Left hindlimb (tissue), 1 donor: ENCODE results near the gene KRCC1.
A peak's percentile ranks its signal among the peaks of the same experiment; 100 is the strongest.
"Not testable (repeated sequence)": the region's sequence is repeated elsewhere in the genome, so short reads cannot be mapped to it uniquely, and the experiment has no call there.

Experiments used
- DNase-seq: peaks from one replicate; pipeline ENCODE4 v3.0.0-alpha.2; 2018

KRCC1 gene

DNA sequence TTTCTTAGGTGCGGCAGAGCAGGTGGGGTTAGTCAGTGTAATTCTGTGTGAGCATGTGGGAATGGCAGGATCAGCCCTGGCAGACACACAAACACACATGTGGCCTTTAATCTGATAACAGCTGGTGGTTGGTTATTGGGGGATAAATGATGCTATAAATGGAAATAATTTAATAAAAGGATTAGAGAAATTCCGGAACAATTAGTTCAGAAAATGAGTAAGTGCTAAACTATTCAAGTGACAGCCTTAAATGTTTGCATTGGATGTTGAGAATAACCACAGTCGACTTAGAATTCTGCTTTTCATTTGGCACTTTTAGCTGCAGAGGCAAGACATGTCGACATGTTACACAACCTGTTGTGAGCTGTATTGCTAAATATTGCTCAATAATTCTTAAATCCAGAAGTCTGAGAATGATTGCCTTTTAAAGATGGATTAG, 19.3 kb upstream of the KRCC1 start:
- no peak for DNase-seq

DNA sequence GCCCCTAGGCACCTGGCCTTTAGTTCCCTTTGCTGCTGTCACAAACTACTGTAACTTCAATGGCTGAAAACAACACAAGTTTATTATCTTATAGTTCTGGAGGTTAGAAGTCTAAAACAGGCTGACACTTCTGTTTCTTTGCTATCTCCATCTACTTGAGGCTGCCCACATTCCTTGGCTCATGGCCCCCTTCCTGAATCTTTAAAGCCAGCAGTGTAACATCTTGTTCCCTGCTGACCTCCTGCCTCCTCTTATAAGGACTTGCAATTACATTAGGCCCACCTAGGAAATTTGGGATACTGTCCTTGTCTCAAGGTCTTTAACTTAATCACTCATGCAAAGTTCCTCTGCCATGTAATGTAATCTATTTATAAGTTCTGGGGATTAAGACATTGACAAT, 18.6 kb upstream of the KRCC1 start:
- no peak for DNase-seq

DNA sequence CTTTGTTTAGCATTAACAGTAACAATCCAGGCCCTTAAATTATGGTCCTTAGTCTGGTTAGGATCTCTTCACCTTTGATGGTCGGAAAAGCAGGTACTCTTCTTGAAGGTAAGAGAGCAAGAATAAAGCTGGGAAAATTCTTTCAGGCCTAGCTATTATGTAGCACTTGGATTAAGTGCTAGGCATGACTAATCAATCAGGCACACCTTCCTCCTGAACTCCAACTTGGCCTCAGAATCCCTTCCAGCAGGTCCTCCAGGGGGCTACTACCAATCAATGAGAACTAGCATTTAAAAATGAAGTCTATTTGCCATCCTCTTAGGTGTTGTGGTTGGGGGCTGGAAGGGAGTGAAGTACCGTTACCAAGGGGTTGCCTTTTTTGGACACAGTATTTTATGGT, 15.8 kb upstream of the KRCC1 start:
- DNase-seq: no peak

DNA sequence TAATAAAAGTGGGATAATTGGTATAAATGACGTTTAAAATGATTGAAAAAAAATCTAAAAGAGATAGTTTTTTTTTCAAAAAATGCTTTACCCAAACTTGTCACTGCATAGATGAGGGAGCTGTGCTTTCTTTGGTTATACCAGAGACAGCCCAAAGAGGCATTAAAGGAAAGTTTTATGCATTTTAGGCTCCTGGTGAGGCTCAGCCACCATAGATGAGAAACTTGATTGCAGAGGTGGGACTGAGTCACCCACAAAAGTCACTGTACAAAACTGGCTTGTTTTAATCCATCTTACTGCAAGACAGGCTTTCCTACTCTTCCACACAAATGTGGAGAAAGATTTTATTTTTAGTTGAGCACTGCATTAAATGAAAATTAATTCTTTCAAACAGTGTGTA, 14.5 kb upstream of the KRCC1 start:
- no peak for DNase-seq

DNA sequence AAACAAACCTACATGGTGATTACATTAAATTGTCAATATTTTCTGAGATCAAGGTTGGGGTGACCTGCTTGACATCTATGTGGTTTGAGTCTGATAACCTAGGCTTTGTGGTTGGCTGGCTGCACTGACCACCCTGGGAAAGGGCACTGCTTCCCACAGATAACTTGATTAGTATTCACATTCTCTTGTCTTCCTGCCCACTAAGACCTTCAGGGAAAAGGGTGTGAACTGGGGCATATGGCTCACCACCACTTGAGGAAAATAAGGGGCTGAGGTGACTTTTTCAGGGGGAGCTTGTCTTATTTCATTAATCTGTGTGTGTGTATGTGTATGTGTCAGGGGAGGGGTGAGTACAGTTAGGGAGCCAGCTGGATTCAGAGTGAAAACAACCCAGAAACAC, 13.5 kb upstream of the KRCC1 start:
- DNase-seq: no peak

DNA sequence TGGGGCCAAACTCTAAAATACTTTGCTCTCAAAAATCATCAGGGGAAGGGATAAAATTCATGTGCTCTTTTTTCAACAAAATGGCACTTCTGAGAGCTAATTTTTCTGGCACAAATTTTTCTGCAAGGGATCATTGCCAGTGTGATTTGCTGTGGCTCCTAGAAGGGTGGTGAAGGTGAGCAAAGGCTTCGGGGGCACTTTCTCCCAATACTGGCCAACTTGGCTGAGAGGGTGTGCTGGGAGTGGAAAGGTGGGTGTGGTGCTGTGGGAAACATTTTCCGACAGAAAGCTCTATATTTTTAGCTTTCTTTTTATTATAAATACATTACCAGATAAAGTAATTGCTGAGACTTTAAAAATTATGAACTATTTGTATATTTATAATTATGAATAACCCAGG, 12.5 kb upstream of the KRCC1 start:
- DNase-seq: no peak

DNA sequence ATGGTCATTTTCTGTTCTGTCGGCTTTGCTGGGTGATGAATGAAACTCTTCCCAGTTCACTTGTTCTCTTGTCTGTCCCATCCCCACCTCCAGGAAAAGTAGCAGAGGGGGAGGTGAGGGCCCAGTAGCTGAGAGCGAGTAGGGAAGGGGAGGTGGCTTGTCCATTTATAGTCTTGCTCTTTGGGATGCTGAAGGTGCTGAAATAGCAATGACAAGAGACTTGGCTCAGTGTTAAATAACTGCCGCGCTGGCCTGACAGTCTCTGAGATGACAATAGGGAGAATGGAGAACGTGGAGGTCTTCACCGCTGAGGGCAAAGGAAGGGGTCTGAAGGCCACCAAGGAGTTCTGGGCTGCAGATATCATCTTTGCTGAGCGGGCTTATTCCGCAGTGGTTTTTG, 12.0 kb upstream of the KRCC1 start, which contains the start of gene SMYD1:
Gene SMYD1, plus strand, starts transcription at position 228 of the 400 bp plus-strand sequence. Its CDS starts 40 bp downstream, at position 268.
- DNase-seq: no peak

DNA sequence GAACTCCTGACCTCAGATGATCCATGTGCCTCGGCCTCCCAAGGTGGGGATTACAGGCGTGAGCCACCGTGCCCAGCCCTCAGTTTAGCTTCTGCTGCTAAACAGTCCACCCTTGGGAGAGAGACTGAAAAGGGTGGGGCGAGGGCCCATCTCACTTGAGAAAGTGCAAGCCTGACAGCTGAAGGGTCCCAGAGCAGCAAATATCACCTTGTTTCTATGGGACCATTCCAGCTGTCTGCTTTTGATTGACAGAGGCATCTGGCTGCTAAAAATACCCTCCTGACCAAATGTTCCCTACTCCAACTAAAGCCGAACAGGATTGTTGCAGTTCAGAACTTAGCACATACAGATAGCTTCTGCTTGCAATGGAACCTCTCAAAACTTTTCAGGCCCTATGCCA, 11.6 kb upstream of the KRCC1 start:
- peak; percentile 46 for DNase-seq

DNA sequence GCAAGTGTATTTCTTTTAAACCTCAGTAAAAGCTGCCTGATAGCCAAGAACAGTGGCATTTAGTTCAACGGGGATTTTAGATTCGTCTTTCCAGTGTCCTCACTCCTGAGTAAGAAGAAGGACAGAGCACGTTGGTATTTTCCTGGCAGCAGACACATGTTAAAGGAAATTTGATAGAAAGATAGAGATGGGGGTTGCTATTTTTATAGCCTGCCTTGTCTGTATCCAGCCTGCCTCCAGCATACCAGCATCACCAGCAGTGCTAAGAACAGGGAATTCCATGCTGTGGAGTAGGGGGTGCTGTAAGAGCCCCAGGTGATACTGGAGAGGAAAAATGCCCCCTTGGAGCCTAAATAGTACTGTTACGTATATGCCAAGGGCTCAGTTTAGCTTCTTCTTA, 11.0 kb upstream of the KRCC1 start:
- no peak for DNase-seq

DNA sequence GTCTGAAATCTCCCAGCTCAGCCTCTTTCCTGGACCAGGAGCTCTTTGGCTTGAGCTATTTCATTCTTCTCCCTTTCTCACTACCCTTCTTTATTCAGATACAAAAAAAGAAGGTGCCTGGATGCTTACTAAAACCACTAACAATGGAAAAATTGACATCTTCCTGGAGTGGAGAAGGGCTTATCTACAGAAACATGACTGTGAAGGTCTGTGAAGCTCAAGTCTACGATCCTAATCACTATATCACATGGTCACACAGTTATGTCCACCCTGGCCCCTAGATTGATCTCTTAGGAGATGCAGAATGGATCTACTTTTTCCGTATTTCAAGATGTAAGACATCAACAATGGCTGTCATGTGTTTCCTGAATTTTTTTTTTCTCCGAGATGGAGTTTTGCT, 5.7 kb upstream of the KRCC1 start:
- DNase-seq: no peak

DNA sequence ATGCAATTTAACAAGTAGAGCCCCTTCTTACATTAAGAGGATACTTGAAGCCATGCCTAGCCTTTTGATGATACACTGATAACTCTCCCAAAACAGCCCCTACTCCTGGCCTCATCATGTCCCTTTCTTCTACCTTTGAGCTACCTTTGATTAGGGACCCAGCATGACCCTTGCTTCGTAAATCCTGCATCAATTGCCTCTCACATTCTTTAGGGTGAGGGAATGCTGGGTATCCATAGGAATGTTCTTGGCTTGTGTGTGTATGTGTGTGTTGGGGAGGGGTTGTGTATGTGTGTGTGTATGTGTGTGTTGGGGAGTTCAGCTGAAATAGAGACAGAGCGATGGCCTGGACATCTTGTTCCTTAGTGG, 5.3 kb upstream of the KRCC1 start:
- DNase-seq: no peak

DNA sequence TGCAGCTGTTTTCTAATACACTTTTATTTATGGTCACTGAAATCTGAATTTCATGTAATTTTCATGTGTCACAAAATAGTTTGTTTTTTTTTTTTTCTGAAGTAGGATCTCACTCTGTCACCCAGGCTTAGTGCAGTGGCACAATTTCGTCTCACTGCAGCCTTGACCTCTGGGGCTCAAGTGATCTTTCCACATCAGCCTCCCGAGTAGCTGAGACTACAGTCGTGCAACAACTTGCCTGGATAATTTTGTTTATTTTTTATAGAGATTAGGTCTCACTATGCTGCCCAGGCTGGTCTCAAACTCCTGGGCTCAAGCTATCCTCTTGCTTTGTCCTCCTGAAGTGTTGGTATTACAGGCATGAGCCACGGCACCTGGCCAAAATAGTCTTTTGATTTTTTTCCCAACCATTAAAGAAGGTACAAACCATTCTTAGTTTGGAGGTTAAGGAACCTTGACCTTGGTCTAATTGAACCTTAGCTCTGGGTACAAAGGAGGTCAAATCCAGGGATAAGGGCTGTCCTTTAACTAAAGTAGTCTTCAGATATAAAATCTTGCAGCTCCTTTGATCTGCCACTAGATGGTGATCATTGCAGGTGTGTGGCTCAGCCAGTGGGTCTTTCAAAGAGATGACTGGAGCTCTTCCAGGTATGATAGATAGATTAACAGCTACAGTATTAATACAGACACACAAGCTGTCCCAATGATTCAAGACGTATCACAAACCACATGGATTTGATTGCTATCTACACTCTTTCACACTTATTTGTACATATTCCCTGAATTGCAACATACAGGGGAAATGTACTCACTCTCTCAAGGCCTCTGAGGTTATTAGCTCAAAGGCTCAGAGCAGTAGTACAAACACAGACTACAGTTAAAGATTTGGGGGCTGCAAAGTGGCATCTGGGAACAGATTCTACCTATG, 4.7 kb upstream of the KRCC1 start:
- DNase-seq: no peak

DNA sequence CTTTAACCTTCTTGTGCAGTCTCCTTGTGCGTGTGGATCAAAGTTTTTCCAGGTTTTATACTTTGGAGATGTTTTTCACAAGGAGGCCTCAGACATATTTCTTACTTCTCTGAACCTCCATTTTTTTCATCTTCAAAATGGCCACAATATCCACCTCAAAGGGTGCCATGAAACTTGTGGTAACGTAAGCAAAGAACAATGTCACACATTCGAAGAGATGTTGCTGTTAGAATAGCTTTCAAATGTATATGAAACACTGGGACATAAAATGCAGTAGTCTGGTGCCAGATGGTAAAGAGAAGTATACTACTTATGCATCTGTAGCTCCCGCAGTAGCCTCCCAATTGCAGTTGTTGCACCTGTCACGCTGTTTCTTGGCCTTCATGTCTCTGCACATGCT, 2.6 kb upstream of the KRCC1 start:
- DNase-seq: no peak

DNA sequence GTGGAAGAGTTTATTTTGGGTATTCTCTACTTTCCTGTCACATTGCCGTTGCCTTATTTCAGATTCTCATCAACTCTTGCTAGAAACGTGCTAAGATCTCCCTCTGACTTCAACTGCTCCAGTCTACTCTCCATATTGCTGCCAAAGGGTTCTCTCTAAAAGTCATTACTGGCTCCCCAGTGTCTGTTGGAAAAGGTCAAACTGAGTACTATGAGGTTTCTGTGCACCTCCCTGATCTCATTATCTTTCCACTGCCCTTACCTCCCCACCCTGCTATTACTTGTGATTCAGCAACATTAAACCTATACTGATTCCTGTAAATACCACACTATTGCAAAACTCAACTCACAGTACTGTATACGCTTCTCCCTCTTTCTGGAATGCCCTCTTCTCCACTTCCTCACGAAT, 1.9 kb upstream of the KRCC1 start:
- DNase-seq: no peak

DNA sequence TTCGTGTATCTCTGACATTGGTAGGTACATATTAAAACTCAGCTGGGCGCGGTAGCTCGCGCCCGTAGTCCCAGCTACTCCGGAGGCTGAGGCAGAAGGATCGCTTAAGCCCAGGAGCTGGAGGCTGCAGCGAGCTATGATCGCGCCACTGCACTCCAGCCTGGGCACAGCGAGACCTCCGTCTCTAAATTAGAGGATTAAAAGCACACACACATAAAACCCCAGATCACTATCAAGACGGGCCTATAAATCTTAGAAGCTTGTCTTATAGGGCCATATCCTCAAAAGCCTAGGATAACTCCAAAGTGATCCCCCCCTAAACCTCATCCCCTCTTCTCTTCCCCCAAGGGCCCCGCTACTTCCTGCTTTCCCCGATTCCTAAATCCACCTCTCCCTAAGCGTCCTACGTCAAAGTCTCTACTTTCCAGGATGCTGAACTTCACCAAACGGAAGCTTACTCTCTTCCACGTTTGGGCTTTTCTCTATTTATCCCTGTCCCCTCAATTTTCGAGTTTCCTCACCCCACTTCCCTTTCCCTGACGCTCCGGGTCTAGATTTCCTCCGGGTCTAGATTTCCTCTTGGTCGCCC, 707 bp downstream of the KRCC1 start:
- DNase-seq: no peak

DNA sequence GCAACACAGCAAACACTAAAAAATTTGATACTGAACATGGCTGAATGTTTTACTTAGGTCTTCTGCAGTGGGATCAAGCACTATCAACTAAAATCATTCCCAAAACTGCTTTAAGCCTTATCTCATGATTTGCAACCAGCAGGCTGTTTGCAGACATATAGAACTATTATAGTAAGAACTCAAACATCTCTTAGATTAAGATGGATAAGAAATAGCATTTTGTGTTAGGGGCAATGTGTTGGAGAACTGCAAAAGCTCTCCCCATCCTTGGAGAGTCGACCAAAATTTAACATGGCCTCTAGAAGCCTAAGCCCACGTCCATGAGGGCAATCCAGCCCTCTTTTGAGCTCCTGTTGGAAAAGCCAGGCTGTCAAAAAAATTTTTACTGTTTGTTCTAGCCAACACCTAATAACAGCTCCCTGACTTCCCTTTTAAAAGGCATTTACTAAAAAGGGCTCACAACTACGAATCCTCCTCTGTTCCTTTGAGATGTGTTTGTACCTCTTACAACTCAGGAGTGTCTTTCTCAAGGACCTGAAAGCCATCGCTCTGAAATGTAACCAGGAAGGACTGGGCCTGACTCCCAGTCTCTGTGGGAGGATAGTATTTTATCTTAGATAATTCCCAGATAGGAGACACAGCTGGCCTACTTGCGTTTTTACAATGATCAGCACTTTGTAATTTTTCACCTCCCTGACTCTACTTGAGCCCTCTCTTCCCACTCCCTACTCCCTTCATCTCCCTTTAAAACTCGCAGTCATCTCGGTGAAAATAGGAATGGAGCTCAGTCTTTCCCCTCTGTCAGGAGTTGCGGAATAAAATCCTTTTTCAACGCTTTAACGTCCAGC, 1.4 kb downstream of the KRCC1 start:
- DNase-seq: no peak

DNA sequence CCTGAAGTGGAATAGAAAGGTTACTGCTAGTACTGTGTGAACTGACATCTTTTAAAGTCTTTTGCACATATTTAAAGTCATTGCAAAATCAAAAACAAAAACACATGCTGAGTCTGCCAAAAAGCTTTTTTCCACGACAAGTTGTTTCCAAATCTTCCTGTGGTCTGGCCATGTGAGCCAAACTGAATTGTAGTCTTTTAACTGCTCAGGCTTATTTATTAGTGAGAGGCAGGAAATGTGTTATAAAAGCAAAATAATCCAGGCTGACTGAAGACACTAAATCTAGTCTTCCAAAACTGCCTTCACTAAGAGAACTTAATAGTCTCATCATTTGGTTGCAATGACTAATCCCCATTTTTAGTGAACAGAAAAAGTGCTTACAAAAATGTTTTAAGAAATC, 2.3 kb downstream of the KRCC1 start:
- no peak for DNase-seq

DNA sequence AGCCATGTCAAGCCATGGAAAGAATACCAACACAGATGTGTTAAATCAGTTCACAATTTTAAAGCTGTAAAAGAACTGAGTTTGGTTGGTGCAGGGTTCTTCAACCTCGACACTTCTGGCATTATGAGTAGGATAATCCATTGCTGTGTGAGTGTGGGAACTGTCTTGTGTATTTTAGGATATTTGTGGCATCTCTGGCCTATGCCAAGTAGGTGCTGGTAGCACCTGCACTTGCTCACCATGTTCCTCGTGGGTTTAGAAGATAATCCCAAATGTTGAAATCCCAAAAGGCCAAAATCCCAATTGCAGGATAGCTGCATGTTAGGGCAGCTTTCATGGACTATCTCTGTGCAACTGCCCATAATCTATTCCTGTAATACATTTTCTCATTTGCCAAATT, 3.8 kb downstream of the KRCC1 start:
- no peak for DNase-seq

DNA sequence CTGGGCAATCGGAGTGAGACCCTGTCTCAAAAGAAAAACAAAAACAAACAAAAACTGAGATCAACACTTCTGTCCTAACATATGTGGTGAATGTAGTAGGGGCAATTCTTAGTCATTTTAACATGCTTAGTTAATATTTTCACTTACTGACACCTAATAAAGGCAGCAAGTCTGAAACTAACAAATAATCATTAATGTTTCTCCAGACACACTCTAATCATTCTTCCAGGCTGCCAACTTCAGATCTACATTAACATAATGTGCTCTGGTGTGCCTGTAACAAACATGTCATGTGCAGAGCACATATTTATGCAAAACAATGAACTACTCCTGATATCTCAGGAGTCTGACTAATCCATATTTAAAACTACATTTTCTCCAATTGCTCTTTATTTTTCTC, 6.0 kb downstream of the KRCC1 start:
- DNase-seq: no peak

DNA sequence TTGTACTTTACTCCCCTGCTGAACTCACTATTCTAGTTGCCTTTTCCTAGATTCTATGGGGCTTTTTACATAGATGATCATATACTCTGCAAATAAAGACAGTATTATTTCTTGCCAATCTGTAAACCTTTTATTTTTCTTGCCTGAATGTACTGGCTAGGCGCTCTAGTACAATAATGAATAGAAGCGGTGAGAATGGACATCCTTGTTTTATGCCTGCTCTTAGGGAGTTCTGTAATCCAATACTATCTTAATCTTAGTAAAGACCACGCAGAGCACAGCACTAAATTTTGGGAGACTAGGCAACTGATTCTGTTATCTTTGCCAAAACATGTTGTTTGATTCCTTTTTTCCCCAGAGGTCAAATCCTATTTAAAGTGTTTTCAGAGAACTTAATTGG, 7.0 kb downstream of the KRCC1 start:
- DNase-seq: no peak

DNA sequence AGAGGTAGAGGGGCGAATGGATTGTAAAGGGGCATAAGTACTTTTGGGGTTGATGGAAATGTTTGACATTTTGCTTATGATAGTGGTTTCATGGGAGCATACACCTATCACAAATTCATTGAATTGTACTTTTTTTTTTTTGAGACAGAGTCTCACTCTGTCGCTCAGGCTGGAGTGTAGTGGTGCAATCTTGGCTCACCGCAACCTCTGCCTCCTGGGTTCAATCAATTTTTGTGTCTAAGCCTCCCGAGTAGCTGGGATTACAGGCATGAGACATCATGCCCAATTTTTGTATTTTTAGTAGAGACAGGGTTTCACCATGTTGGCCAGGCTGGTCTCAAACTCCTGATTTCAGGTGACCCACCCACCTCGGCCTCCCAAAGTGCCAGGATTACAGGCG, 10.0 kb downstream of the KRCC1 start:
- DNase-seq: not testable (repeated sequence)

DNA sequence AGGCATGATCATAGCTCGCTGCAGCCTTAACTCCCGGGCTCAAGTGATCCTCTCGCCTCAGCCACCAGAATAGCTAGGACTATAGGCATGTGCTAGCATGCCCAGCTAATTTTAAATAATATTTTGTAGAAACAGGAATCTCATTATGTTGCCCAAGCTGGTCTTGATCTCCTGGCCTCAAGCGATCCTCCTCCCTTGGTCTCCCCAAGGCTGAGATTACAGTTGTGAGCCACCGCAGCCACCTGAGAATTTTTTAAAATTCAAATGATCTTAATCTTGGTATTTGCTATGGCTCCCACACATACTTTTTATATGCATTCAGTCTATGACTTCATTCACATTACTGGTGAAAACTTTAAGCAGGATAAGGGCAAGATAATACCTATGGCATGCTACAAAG, 13.1 kb downstream of the KRCC1 start:
- no peak for DNase-seq

DNA sequence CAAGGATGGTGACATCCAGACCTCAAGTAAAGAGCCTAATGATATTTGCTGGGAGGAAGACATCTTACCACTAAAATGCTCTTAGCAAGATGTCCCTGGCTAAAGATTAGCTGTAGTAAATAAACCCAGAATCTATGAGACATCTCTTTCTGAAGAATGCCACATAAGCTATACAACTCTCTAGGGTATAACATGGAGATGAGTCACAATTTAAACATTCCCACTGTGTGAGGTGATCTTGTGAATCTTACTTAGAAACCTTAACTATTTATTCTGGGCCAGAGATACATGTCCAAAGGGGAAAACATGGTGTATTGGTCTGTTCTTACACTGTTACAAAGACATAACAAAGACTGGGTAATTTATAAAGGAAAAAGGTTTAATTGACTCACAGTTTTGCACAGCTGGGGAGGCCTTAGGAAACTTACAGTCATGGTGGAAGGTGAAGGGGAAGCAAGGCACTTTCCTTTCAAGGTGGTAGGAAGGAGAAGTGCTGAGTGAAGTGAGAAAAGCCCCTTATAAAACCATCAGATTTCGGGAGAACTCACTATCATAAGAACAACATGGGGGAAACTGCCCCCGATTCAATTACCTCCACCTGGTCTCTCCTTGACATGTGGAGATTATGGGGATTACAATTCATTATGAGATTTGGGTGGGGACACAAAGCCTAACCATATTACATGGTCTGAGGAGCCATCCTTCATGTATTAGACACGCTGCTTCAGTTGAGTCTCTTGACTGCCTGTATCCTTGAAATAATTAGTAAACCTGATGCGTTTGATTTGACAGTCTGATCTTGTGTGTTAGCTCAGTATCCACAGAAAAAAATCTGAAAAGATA, 17.1 kb downstream of the KRCC1 start:
- DNase-seq: no peak
